HG03196 (cell line): ENCODE data around the gene TTC9B.
"Not testable (repeated sequence)": the region's sequence is repeated elsewhere in the genome, so short reads cannot be mapped to it uniquely, and the experiment has no call there.

Experiments
- ATAC-seq: cut with Tn5 transposase; IDR thresholded peaks from one replicate; pipeline ENCODE4 v1.9.1; 2021; ENCODE audit not compliant: unreplicated experiment

Gene TTC9B

DNA sequence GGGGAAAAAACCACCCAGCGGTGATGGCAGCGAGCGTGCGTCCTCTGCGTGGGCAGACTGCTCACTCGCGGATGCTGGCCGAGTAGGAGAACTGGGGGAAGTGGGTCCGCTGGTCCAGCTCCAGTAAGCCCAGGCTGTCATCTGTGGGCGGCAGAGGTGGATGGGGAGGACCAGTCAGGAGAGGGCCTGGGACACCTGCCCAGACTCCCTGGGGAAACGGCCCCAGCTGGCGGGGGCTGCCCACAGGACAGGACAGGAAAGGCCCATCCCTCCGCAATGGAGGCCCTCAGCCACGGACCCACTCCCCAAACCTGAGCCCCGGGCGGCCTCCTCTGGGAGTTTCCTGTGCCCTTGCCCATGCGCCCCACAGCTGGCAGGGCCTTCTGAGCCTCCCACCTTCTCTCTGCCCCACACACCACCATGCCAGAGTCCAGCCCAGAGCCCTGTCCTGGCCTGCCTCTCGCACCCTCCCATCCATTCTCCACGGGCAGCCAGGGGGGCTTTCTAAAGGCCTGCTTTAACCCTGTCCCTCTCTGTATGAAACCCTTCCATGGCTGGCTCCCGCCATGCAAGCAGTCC, 15.7 kb upstream of the TTC9B start:
- no peak for ATAC-seq

DNA sequence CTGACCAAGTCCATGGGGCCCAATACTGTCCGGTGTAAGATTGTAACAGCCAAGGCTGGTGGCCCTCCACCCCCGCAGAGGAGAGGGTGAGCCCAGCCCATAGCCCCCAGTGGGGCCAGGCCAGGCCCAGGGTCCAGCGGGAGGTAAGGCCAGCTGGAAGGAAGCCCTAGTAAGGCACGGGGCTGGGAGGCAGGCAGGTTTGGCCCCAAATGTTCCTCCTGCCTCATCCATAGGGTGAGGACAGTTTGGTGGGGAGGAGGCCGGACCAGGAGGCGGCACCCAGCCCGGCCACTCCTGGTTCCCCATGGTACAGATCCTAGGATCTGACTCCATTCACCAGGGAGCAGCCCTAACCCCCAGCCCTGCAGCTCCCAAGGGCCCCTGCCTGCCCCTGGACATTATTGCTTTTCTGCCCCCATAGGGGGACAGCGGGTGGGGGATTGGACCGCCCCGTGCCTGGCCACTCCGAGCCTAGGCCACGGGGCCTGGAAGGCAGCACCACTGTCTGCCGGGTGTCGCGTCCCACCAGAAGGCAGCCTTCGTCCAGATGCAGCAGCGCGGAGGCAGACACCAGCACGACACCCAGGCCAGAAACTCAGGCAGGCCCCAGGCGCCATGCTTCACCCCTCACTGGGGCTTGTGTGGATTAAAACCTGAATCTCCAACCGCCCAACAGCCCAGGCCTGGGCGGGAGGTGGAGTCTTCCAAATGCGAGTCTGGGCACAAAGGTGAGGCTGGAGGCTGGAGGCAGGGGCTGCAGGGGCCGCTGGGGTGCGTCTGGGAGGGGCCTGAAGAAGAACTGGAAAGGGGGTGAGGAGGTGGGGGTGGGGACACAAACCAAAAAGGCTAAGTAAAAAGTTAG, 15.0 kb upstream of the TTC9B start:
- ATAC-seq, result no peak

DNA sequence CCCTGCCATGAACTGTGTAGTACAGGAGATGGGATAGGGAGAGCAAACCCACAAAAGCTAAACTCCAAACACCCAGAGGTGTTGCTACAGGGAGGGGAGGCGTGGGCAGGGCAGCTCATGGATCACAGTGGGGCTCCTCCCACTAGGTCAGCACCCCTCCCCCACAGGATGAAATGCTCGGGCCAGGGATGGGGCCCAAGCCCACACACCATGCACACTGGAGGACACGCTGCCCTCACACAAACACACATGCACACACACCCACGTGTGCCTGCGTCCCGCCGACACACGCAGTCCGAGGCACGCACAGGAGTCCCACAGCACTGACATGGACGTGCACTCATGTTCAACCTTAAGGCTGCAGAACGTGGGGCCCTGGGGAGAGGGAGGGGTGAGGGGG, 14.3 kb upstream of the TTC9B start:
- ATAC-seq, result no peak

DNA sequence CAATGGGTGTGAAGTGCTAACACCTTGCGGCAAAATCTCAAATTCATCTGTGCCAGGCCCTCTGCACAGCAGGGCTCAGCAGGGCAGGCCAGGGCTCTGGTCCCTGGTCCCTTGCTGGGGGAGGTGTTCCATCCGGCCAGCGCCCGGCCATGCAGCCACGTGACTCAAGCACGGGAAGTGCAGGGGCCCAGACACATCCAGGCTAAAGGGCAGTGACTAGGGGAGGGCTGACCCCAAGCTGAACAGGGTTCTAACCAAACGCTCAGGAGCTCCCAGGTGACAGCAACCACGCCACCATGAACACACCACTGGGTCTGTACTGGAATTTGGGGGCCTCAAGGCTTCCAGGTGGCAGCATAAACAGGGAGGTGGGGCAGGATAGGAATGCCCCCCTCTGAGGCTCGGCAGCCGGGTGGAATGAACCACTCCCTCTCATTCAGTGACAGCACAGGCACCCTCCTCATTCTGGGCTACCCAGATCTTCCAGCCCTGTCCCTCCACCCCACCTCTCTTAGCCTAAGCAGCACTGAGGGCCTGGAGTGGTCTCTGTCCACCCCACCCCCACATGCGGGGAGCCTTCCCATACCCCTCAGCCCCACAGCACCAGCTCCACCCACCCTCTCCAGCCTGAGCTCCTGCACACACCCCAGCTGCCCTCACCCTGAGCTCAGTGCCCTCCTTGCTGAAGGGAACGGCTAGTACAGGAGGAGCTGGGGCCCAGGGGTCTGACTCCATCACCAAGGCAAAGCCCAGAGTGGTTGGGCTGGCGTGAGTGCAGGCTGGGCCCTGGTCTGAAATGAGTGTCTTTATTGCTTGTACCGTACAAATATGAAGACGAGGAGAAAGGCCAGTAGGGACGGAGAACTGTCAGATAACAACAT, 13.6 kb upstream of the TTC9B start:
- no peak for ATAC-seq

DNA sequence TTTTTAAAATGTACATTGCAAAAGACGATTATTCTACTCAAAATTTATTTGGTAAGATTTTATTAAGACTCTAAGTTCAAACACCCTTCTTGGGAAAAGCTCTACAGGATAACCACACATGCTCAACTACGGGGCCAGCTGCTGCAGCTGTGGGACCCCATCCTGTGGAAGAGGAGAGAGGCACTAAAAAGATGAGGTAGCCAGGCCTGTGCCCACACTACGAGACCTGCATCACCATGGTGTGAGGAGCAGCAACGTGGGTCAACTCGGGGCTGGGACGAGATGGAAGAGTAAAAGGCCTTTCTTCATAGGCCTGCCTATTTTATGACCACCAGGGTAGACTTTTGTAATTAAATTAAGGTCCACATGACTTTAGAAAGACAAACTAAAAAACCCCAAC, 12.9 kb upstream of the TTC9B start:
- ATAC-seq, result no peak

DNA sequence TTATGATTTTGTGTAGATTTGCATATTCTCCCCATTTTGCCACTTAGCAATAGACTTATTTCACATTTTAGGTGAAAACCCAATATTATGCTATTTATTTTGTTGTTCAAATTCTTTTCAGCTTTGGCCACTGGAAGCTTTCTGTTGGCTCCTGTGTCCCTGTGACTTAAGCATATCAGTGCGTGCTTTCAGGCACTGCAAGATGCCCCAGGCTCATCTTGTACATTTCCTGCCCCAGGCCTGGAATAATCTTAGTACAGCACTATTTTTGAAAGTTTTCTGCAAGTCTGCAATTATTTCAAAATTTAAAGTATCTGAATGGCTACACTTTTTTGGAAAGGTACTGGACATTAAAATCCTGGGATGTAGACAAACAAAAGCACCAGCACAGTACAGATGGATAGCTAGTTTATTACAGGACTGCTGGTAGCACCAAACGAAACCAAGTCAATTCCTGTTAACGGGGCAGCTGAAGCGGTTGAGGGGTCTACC, 11.8 kb upstream of the TTC9B start:
- ATAC-seq, result no peak

DNA sequence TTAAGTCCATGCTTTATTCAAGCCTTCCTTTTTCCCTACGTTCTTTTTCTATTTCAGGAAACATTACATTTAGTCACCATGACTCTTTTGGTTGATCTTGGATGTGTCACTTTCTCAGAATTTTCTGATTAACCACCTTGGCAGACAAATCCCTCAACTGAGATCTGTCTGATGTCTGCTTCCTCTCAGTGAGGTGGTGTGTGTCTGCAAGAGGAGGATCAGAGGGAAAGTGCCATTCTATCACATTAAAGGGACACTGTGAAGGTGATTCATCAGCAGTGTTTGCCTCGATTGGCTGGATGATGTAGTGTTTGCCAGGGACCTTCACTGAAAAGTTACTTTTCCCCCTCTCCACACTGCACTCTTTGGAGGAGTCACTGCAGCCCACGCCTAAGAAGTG, 11.3 kb upstream of the TTC9B start:
- no peak for ATAC-seq

DNA sequence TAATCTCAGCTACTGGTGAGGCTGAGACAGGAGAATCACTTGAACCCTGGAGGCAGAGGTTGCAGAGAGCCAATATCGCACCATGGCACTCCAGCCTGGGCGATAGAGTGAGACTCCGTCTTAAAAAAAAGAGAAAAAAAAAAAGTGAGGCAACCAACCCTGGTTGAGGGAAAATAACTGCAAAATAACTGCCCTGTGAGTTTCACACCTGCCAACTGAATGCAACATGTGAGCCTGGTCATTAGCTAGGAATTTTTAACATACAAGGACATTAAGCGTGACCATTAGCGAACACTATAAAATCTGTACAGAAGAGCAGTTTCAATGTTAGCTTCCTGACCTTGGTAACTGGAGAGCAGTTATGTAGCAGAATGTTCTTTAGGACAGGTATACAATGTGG, 10.7 kb upstream of the TTC9B start:
- no peak for ATAC-seq

DNA sequence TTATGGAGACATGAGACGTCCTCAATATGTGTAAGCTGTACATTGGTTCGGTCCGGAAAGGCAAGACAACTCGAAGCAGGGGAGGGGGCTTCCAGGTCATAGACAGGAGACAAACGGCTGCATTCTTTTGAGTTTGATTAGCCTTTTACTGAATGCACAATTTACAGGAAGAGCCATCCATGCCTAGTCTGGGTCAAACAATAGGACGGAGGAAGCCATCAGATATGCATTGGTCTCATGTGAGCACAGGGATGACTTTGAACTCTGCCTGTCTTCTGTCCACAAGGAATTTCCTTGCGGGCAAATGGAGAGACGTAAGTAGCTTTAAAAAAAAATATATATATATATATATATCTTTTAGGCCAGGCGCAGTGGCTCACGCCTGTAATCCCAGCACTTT, 10.2 kb upstream of the TTC9B start:
- ATAC-seq, result no peak

DNA sequence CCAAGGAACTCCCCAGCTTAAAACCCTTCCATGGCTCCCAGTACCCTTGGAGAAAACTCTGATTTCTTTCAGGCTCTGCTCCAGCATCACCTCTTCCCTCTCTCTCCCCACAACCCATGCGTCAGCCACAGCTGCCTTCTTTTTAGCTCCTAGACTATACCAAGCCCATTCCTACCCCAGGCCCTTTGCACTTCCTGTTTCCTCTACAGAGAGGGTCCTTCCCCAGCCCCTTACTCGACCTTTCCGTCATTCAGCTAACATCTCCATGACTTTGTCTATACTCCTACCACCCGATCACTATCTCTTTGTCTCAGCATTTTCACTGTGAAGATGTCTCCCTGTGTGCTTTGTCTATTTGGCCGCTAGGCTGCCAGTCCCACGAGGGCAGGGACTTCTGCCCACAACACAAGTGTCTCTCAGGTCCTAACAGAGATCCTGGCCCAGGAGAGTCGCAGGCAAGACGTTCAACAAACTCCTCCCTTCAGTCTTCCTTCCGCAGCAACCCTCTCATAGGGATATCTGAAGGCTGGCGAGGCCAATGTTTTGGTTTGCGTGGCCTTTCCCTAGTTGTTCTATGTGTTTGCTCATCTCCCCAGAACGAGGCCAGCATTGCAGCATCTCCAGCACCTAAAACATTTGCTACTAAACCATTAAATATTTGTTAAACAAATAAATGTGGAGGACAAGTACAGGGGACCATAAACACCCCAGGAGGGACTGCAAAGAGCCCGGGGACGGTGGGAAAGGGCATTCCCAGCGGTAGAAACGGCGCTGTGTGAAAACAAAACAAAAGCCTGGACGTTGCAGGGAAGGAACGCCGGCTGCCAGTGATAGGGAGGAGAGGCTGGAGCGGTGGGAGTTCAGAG, 7.5 kb upstream of the TTC9B start:
- no peak for ATAC-seq

DNA sequence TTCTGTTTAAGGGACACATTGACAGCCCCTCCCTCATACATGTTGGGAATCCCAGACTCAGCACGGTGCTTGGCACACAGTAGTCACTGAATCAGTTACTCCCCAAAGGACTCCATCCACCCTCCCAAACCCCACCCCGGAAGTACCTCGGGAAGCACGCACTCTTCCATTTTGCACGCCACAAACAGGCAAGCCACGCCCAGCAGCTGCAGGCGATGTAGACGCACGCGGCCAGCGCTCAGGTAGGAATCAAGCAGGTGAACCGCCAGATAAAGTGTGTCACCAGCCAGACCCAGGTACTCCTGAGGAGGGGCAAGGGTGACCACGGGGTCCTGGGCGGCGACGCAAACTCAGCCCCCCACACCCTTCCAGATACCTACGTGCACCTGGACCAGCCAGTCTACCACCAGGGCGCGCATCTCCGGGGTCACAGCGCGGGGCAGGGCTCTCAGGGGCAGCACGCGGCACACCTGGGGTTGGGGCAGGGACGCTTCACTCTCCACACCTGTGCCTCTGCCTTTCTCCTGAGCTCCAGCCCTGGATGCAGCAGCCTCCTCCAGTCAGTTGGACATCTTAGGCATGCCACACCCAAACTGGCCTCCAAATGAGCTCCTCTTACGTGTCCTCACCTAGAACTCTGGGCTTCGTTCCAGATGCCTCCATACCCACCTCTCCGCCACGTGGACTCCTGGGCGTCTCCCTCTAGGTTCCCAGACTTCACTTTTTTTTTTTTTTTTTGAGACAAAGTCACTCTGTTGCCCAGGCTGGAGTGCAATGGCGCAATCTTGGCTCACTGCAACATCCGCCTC, 6.4 kb upstream of the TTC9B start:
- no peak for ATAC-seq

DNA sequence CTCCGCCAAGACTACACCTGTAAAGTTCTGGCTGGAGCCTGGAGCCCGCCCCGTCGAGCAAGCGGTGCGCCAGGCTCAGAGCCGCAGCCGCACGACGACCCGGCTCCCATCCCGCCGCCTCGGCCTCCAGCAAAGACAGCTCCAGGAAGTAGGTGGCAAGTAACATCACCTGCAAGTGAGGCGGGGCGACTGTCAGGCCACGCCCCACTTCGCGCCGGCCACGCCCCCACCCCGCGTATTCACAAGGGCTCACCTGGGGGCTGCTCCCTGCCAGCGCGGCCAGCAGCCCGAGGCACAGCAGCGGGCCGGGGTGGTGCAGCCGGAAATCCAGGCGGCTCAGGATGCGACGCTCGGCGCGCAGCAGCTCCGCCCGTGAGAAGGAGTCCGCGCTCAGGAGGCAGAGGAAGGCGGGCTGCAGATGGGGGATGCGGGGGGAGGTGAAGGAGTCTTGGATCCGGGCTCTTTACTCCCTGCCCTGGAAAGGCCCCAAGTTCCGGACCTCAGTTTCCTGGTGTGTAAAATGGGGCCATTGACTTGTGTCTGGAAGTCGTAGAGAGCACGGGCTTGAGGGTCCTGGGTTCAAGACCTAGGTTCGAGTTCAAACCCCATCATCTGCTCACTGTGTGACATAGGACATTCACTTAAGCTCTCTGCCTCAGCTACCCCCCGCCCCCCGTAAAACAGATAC, 5.1 kb upstream of the TTC9B start:
- ATAC-seq, result no peak

DNA sequence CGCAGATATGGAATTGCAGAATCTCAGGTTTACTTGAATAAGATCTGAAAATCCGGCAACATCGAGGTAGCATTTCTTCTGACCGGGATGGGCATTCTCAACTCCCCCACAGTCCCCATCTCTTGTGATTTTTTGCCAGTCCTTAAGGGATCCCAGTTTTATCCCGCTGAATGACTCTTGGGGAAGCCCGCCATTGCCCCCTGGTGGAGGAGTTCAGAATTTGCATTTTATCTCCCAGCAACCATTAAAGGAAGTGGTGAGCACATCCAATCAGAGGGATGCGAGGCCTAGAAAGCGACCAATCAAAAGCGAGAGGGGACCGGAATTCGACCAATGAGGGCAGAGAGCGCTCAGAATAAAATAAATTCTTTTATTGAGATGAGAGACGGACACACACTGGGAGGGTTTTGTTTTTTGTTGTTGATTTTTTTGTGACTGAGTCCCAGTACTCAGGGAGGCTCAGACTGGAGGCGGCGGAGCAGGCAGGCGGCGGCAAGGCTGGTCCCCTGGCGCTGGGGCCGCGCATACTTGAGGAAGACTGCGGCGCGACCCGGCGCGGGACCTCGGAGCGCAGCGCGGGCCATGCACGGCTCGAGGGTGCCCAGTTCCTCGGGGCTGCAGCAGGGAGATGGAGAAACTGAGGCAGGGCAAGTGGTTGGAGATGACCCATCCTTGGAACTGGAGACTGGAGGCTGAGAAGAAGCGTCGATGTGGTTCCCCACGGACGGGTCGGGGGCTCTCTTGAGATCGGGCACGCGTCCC, 3.9 kb upstream of the TTC9B start:
- ATAC-seq, result no peak

DNA sequence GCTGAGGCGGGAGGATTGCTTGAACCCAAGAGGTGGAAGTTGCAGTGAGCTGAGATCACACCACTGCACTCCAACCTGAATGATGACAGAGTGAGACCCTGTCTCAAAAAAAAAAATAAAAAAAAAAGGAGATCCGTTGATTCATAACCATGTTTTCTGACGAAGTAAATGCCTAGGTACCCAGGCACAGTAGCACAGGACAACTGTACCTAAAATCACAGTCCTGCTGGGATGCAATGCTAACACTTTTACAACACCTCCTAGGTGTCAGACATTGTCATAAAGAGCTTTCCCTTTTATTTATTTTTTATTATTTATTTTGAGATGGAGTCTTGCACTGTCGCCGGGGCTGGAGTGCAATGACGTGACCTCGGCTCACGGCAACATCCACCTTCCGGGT, 2.5 kb upstream of the TTC9B start:
- ATAC-seq, result no peak

DNA sequence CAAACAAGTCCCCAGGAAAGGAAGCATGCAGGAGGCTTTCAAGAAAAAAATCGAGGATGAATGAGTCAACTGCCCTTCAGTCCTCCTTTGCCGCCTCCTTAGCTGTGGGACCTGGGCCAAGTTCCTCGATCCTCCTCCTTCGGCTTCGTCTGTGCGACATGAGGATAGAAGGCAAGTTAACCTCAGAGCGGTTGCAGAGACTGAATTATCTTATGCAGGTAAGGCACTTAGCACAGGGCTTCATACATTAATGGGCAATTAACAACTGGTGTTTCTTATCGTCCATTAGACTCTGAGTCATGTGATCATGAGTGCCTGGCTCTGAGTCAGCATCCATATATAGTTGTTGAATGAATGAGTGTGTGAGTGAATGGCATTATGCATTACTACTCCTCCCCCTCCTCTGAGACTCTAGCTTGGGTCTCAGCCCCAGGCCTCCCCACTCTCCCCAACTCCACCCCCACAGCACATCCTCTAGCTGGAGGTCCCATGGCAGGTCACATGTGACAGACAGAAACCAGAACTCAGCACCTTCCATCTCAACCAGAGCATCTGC, 1.6 kb upstream of the TTC9B start:
- ATAC-seq, result no peak

DNA sequence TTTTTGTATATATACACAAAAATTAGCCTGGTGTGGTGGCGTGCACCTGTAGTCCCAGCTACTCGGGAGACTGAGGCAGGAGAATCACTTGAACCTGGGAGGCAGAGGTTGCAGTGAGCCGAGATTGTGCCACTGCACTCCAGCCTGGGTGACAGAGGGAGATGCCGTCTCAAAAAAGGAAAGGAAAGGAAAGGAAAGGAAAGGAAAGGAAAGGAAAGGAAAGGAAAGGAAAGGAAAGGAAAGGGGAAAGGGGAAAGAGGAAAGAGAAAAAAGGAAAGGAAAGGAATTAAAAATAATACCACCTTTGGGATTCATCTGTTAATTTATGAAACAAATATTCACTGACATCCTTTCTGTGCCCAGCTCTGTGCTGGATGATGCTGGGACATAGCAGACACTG, 845 bp upstream of the TTC9B start:
- not testable (repeated sequence) for ATAC-seq

DNA sequence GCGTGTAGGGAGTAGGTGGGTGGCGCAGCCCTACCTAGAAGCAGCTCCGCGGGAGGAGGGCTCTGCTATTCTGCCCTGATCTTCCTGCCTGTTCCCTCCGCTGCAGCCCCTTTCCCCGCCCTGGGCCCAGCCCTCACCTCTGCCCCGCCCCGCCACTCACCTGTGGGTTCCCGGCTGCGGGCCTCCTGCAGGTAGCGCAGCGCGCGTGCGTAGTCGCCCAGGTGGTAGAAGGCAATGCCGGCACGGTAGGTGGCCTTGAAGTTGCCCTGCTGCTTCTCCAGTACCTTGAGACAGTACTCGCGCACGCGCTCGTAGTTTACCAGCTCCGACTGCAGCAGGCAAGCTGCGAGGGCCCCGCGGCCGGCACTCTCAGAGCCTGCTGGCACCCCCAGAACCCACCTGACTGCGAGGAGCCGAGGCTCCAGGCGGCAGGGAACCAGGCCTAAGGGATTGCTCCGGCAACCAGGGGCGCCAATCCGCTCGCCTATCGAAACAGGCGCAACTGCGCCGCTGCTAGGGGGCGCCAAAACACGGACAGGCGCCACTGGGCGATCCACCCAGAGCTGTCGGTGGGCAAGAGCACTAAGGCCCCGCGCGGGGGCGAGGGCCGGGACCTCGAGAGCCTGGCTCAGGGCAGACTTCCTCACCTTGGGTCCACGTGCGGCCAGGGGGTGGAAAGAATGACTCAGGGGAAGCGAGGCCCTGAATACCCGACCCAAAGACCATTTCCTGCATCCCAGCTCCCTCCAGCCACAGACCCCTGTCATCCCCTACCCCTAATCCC, 965 bp downstream of the TTC9B start:
- ATAC-seq, result no peak

DNA sequence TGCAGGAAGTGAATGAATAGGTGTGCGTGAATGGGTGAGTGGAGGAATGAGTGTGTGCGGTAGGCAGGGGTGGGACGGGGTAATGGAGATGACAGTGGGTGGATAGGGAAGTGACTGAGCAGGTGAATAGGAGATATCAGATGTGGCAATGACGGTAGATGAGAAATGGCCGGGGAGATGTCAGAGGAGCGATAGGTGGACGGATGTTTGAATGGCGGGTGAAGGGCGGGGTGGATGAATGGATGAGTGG, 1.5 kb downstream of the TTC9B start:
- no peak for ATAC-seq
